DMS 273 treated with DMSO at 0.1 percent for 48 hours (cell line): ENCODE data around the gene SYT11.
"Not testable (repeated sequence)": the region's sequence is repeated elsewhere in the genome, so short reads cannot be mapped to it uniquely, and the experiment has no call there.

Source experiments
- DNase-seq: peaks from one replicate; lab custom pipeline; 2025; lab: John Stamatoyannopoulos, UW

The SYT11 gene

GRCh38 chr1:155860970-155861510 is 1.7 kb downstream of the SYT11 start:
- DNase-seq: no peak

DNA sequence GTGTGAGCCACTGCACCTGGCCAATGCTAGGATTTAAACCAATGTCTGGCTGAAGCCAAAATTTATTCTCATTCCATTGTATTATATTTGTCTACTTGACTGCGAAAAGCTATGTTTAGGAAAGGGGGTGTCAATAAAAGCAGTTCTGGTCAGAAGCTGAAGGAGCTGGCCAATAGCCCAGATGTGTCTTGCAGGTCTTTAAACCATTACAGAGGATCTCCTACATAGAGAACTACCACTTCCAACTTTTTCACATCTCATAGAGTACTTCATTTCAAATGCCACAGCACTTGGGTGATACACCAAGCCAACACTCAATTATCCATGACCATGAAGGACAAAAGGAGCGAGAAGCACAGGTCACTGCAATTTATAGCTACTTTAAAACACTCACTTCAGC is 2.5 kb downstream of the SYT11 start:
- DNase-seq: no peak

- no peak for DNase-seq
These were observed 5.0 kb downstream of the SYT11 start for GRCh38 chr1:155864393-155864792.

GRCh38 chr1:155867766-155868165 is 8.4 kb downstream of the SYT11 start:
- DNase-seq: no peak

DNA sequence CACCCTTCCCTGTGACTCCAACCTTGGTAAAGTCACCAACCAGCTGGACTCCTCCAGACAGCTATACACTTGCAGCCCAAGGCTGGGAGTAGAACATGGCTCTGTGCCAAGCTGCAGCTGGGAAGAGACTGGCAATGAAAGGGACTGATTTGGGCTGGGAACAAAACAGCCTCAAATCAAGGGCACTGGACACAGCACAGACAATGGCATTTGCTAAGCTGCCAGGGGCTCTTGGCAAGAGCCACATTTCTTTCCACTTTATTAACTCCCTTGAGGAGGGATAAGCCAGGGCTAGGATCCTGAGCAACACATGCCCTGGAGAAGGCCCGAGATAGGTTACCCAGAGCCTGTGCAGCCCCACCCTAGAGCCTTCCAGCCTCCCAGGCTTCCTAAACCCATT is 12.0 kb downstream of the SYT11 start:
- no peak for DNase-seq

- no peak for DNase-seq
These were observed 13.2 kb downstream of the SYT11 start for GRCh38 chr1:155872527-155872926.

DNA sequence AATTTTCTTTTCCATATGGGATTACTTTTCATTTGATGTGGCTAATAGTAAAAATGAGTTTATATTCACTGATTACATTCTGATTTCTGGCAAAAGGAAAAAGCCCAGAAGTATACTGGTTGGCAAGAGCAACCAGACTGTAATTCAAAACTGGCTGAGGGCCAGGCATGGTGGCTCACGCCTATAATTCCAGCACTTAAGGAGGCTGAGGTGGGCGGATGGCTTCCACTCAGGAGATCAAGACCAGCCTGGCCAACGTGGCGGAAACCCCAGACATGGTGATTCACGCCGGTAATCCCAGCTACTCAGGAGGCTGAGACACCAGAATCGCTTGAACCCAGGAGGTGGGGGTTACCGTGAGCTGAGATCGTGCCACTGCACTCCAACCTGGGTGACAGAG is 14.5 kb downstream of the SYT11 start:
- no peak for DNase-seq

DNA sequence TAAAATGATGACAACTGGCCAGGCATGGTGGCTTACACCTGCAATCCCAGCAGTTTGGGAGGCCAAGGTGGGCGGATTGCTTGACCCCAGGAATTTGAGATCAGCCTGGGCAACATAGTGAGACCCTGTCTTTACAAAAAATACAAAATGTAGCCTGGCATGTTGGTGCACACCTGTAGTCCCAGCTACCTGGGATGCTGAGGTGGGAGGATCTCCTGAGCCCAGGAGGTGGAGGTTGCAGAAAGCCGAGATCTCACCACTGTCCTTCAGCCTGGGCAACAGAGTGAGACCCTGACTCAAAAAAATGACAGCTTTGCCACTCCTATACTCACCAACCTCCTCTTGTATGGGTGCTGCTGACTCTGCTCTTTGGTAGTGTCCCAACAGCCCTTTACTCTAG is 18.6 kb downstream of the SYT11 start:
- DNase-seq: no peak

DNA sequence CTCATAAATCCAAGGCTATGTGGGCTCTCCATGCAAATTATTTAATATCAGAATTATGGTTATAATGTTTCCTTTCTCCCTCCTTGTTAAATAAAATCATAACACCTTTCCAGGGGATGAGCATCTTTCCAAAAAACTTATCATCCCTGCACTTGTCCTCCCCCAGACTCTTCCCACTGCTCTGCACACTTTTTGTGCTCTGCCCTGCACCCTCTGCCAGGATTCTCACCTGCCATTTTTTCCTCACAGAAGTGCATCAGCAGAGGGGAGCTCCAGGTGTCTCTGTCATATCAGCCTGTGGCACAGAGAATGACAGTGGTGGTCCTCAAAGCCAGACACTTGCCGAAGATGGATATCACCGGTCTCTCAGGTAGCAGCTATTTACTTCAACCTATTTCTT is 20.9 kb downstream of the SYT11 start:
- no peak for DNase-seq

DNA sequence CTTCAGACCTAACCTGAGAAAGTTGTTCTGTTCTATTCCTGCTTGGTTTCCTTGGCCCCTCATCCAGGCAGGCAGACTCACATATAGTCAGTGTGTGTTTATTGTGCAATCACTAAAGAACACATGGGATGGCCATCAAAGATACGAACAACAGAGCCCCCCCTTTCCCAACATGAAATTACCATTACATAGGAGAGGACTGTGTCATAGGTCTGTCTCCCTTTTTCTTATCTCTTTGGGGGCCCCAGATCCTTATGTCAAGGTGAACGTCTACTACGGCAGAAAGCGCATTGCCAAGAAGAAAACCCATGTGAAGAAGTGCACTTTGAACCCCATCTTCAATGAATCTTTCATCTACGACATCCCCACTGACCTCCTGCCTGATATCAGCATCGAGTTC is 21.6 kb downstream of the SYT11 start:
- DNase-seq: no peak

DNA sequence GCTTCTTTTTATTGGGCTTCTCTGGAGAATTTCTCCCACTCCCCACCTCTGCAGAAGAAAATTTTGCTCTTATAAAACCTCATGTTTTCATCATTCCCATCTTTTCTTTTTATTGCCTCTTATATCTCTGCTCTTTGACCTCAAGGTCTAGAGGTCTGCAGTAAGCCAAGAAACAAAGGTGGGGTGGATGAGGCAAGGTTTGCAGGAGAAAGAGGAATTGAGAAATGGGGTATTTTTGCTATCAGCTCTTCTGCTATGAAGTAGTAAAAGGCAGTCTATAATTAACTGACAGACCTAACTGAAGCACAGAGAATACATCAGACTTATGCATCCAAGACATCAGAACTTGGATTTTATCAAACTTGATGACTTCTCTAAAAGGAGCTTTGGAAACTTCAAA is 22.9 kb downstream of the SYT11 start:
- no peak for DNase-seq

DNA sequence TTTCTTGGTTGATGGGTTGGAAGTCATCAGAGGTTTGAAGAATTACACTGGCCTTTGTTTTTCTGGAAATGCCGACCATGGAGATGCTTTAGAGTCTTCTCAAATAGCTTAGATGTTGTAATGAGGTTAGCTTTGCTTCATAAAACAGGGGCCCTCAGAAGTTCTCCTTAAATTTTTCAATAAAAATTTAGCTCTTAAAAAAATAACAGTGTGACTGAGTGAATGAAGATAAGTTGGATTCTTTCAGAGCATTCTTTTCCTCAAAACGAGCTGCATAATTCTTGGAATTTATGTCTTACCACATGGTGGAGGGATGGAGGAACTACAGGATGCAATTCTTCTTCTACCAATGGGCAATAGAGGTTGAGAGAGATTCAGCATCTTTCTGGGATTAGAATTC is 23.4 kb downstream of the SYT11 start:
- DNase-seq: no peak

DNA sequence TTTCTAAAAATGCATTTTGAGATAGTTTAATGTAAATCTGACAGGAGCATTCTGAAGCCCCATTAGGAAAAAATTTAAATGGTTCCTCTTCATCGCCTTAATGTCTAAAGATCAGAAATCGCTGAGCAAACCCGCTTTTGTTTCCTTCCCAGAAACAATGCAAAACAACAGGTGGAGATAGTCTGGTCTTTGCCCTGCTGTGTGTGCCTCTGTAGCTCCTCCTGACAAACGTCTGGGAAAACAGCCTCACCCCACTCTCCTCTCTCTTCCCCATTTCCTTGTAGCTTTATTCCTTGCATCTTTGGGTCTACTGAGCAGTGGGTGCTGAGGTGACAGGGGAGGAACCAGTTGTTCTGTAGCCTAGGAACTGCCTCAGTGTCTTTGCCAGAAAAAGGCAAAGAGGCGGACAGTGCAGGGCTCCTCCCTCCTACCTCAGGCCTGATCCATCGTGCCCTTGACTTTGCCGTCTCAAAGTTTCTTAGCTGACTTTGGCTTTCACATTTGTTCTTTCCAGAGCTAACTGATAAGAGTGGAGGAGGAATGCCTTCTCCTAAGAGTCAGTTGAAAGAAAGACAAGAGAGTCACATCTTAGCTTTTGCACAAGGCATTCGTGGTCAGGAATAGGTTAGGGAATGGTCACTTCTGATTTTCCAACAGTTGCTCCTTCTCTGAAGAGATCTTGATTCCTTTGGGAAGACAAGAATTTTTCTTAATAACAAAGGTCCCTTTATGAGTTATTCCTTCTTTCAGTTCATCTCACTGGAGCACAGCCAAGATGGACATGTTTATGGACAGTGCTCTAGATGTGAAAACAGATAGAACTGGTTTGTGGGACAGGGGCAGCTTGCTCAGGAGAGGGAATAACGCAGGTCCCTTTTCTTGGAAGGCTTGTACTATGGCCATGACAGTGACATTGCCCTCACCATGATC is 24.9 kb downstream of the SYT11 start:
- no peak for DNase-seq

DNA sequence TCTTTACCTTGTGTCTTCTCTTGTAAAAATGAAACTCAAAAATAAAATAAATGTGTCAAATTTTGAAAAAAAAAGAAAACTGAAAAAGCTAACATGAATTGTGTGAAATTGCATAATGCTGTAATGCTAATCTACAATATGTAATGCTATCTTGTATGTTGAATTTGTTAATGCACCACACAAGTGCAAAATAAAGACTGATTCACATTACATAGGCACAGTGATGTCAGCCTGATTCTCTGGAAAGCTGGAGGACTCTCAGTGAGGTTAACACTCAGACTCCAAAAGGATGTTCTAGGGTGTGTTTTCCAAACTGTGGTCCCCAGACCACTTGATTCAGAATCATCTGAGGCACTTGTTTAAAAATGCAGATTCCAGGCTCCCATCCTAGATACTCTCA is 25.6 kb downstream of the SYT11 start:
- no peak for DNase-seq

GRCh38 chr1:155888481-155888880 is 29.1 kb downstream of the SYT11 start:
- no peak for DNase-seq

GRCh38 chr1:155889566-155889965 is 30.2 kb downstream of the SYT11 start:
- no peak for DNase-seq

GRCh38 chr1:155890251-155890650 is 30.9 kb downstream of the SYT11 start:
- DNase-seq: no peak

DNA sequence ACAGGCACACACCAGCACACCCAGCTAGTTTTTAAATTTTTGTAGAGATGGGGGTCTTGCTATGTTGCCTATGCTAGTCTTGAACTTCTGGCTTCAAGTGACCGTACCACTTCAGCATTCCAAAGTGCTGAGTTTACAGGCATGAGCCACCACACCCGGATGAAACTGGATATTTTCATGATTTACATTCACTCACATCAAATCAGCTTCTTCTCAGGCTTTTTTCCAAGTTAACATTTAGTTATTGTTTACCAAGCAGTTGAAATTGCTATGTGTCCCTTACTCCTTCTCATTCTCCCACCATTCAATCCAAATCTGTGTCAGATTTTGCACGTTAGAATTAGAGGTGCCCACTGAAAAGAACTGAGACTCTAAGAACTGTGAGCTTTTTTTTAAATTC is 33.4 kb downstream of the SYT11 start:
- no peak for DNase-seq

- no peak for DNase-seq
These were observed 34.2 kb downstream of the SYT11 start for GRCh38 chr1:155893389-155894142.

- not testable (repeated sequence) for DNase-seq
These were observed 36.2 kb downstream of the SYT11 start for GRCh38 chr1:155895617-155896016.

DNA sequence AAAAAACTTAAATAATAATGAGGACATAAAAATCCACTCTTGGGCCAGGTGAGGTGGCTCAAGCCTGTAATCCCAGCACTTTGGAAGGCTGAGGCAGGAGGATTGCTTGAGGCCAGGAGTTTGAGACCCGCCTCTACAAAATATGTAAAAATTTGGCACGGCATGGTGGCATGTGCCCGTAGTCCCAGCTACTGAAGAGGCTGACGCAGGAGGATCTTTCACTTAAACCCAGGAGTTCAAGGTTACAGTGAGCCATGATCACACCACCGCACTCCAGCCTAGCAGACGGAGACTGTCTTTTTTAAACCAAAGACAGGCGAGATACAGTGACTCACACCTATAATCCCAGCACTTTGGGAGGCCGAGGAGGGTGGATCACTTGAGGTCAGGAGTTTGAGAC is 37.1 kb downstream of the SYT11 start:
- not testable (repeated sequence) for DNase-seq

DNA sequence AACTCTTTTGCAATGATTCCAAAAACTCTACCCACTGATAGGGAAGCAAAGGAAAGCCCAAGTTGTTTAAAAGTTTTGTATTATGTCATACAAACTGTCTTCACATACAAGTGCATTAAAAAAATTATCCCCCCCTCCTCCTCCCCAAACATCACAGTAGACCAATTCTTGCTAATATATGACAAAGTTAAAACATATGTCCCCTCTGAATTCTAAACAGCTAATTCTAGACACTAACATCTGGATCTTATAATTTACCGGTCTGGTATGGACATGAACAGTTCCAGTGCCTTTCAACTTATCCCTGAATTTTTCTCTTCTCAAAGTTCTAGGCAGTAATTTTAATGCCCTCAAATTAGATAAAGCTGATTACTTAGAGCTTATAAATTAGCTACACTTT is 38.4 kb downstream of the SYT11 start:
- no peak for DNase-seq

DNA sequence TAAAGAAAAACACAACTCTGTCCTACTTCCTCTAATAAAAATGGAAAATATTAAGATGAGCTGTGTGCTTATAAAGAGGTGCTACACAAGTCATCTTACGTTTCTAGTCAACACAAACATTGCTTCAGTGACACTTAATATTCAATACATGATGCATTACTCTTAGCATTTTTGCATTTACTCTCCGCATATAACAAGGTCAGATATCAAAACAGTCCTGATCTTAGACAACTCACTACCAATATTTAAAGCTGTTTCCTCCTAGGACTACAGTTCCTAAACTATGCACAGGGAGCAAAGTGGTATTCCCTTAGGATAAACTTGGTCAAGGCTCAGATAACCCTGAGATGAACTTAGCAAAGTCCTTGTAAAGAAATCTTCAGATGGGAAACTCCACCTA is 39.5 kb downstream of the SYT11 start:
- no peak for DNase-seq
